IPS-NIHi11 (cell line): ENCODE data around the gene PAPPA.

Experiments
- DNase-seq: peaks from one replicate; pipeline ENCODE4 v3.0.0; 2012; ENCODE audit warnings: mixed read lengths, low spot score

PAPPA gene

GRCh38 chr9:116151966-116152381 lies 1.6 kb upstream of the PAPPA start:
- DNase-seq = no peak

GRCh38 chr9:116152390-116152789 lies 1.2 kb upstream of the PAPPA start:
- DNase-seq = no peak

- DNase-seq = peak; percentile 64
Observed at GRCh38 chr9:116152941-116153764, 438 bp upstream of the PAPPA start.

GRCh38 chr9:116154334-116154975 lies 864 bp downstream of the PAPPA start:
- DNase-seq = peak; percentile 41

GRCh38 chr9:116154976-116155697 lies 1.5 kb downstream of the PAPPA start:
- DNase-seq = no peak

GRCh38 chr9:116155698-116156039 lies 2.1 kb downstream of the PAPPA start:
- DNase-seq = no peak

GRCh38 chr9:116156621-116157314 lies 3.2 kb downstream of the PAPPA start:
- peak; percentile 22 for DNase-seq

GRCh38 chr9:116157436-116158138 lies 4.0 kb downstream of the PAPPA start:
- peak; percentile 41 for DNase-seq

GRCh38 chr9:116160676-116161571 lies 7.3 kb downstream of the PAPPA start:
- DNase-seq = no peak

GRCh38 chr9:116162241-116162781 lies 8.7 kb downstream of the PAPPA start:
- no peak for DNase-seq

- peak; percentile 49 for DNase-seq
Observed at GRCh38 chr9:116163293-116164055, 9.9 kb downstream of the PAPPA start.

- DNase-seq = no peak
Observed at GRCh38 chr9:116165912-116166311, 12.3 kb downstream of the PAPPA start.

- no peak for DNase-seq
Observed at GRCh38 chr9:116166713-116167112, 13.1 kb downstream of the PAPPA start.

GRCh38 chr9:116168231-116168630 lies 14.6 kb downstream of the PAPPA start:
- no peak for DNase-seq

- no peak for DNase-seq
Observed at GRCh38 chr9:116172216-116172615, 18.6 kb downstream of the PAPPA start.

- no peak for DNase-seq
Observed at GRCh38 chr9:116174347-116174746, 20.8 kb downstream of the PAPPA start.

- no peak for DNase-seq
Observed at GRCh38 chr9:116175614-116176013, 22.0 kb downstream of the PAPPA start.

GRCh38 chr9:116178481-116179211 lies 25.1 kb downstream of the PAPPA start:
- no peak for DNase-seq

- DNase-seq = no peak
Observed at GRCh38 chr9:116179568-116179967, 26.0 kb downstream of the PAPPA start.
